ENCODE measurements around the gene CFAP157. TPM values are rescaled to one million over a fixed set of nuclear protein-coding genes. Genes with fewer than 3 reads are reported as not detected.
A peak's percentile ranks its signal among the peaks of the same experiment; 100 is the strongest.

Gene CFAP157
- total RNA-seq, 1 donor from 2014 or later: not detected

GRCh38 chr9:127761061-127761460 lies 54.3 kb downstream of the CFAP157 start:
- H3K36me3 Mint-ChIP-seq (ENCODE audit: low read depth): peaks cover 40% of the 10 kb centered on the region
- intact Hi-C loops (cut with micrococcal nuclease): no loop called here
- no peak overlapping the region for H3K27ac Mint-ChIP-seq
- H3K9me3 Mint-ChIP-seq: no peaks in the 10 kb centered on the region
- H3K27me3 Mint-ChIP-seq: no peaks in the 10 kb centered on the region
- H3K4me3 Mint-ChIP-seq: no peak overlapping the region
- peaks cover 29% of the 10 kb centered on the region for H3K4me1 Mint-ChIP-seq
- no peak for DNase-seq

- H3K36me3 Mint-ChIP-seq (ENCODE audit: low read depth): peaks cover 45% of the 10 kb centered on the region
- intact Hi-C loops (cut with micrococcal nuclease): no loop called here
- no peak for DNase-seq
- H3K27ac Mint-ChIP-seq: no peak overlapping the region
- no peak overlapping the region for H3K4me3 Mint-ChIP-seq
- peaks cover 33% of the 10 kb centered on the region for H3K4me1 Mint-ChIP-seq
- no peaks in the 10 kb centered on the region for H3K27me3 Mint-ChIP-seq
- H3K9me3 Mint-ChIP-seq: no peaks in the 10 kb centered on the region
Measured at GRCh38 chr9:127761491-127761956, 54.7 kb downstream of the CFAP157 start.

GRCh38 chr9:127762111-127762676 lies 55.4 kb downstream of the CFAP157 start:
- H3K9me3 Mint-ChIP-seq: no peaks in the 10 kb centered on the region
- H3K27me3 Mint-ChIP-seq: no peaks in the 10 kb centered on the region
- no peak overlapping the region for H3K27ac Mint-ChIP-seq
- DNase-seq: no peak
- H3K4me1 Mint-ChIP-seq: peaks cover 38% of the 10 kb centered on the region
- intact Hi-C loops (cut with micrococcal nuclease): no loop called here
- H3K36me3 Mint-ChIP-seq (ENCODE audit: low read depth): peaks cover 50% of the 10 kb centered on the region
- no peak overlapping the region for H3K4me3 Mint-ChIP-seq

GRCh38 chr9:127763918-127764384 lies 57.2 kb downstream of the CFAP157 start:
- peak; percentile 76 for DNase-seq
- Mint-ChIP-seq H3K9me3 (no peaks in the 10 kb centered on the region), H3K4me3 (no peak overlapping the region), H3K4me1 (peaks cover 47% of the 10 kb centered on the region), H3K36me3 (ENCODE audit: low read depth) (peaks cover 52% of the 10 kb centered on the region), H3K27me3 (no peaks in the 10 kb centered on the region), H3K27ac (peak overlapping the region; percentile 70)
- intact Hi-C loops (cut with micrococcal nuclease): loop anchor here (2.0 kb wide), 1 partner anchor 15 kb away; the partner anchor contains the start of gene SH2D3C

DNA sequence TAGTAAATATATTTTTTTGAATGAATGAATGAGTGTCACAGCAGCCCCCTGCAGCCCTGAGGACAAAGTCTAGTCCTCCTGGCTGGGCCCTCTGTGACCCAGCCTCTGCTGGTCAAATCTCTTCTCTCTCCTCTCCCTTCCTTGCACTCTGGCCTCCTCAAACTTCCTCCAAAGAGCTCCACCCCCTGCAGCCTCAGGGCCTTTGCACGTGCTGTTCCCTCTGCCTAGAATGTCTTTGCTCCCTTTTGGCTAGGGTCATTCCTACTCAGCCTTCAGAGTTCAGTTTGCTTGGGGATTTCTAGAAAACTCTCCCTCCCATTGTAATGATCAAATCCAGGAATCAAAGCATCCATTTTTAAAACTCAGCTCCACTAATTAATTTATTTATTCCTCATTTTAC lies 58.6 kb downstream of the CFAP157 start:
- Mint-ChIP-seq H3K36me3 (ENCODE audit: low read depth) (peaks cover 57% of the 10 kb centered on the region), H3K4me1 (peaks cover 59% of the 10 kb centered on the region), H3K27ac (peak overlapping the region; percentile 39), H3K27me3 (no peaks in the 10 kb centered on the region), H3K9me3 (no peaks in the 10 kb centered on the region), H3K4me3 (no peak overlapping the region)
- intact Hi-C loops (cut with micrococcal nuclease): loop anchor here (2.0 kb wide), 1 partner anchor 13 kb away; the partner anchor contains the start of gene SH2D3C
- no peak for DNase-seq

Other genes with a start within 250 kb of the CFAP157 start
- 26.5 and 31.1 TPM in 2 replicates for gene STXBP1, start 94.7 kb upstream of the CFAP157 start, total RNA-seq
- gene PTRH1, start 8.7 kb downstream of the CFAP157 start, total RNA-seq: 22.8 TPM in 2 replicates
- gene TTC16, start 9.1 kb downstream of the CFAP157 start, total RNA-seq: not detected in 2 replicates
- 20.4 and 21.4 TPM in 2 replicates for gene TOR2A, start 28.3 kb downstream of the CFAP157 start, total RNA-seq
- gene SH2D3C, start 71.7 kb downstream of the CFAP157 start, total RNA-seq: 22.2 and 23.3 TPM in 2 replicates
- gene CDK9, start 79.0 kb downstream of the CFAP157 start, total RNA-seq: 79.1 and 96.4 TPM in 2 replicates
- 126 and 128 TPM in 2 replicates for gene FPGS, start 95.9 kb downstream of the CFAP157 start, total RNA-seq
- 29.9 and 32.4 TPM in 2 replicates for gene ENG, start 147.7 kb downstream of the CFAP157 start, total RNA-seq
- gene AK1, start 170.7 kb downstream of the CFAP157 start, total RNA-seq: 18.0 and 19.9 TPM in 2 replicates
- gene ST6GALNAC6, start 192.6 kb downstream of the CFAP157 start, total RNA-seq: 53.3 and 61.2 TPM in 2 replicates
- 28.0 and 28.3 TPM in 2 replicates for gene ST6GALNAC4, start 210.1 kb downstream of the CFAP157 start, total RNA-seq
- gene PIP5KL1, start 223.8 kb downstream of the CFAP157 start, total RNA-seq: 0.89 and 0.90 TPM in 2 replicates
- 62.7 and 65.1 TPM in 2 replicates for gene DPM2, start 230.9 kb downstream of the CFAP157 start, total RNA-seq